ENCODE measurements around the gene GTPBP1.

Gene GTPBP1

DNA sequence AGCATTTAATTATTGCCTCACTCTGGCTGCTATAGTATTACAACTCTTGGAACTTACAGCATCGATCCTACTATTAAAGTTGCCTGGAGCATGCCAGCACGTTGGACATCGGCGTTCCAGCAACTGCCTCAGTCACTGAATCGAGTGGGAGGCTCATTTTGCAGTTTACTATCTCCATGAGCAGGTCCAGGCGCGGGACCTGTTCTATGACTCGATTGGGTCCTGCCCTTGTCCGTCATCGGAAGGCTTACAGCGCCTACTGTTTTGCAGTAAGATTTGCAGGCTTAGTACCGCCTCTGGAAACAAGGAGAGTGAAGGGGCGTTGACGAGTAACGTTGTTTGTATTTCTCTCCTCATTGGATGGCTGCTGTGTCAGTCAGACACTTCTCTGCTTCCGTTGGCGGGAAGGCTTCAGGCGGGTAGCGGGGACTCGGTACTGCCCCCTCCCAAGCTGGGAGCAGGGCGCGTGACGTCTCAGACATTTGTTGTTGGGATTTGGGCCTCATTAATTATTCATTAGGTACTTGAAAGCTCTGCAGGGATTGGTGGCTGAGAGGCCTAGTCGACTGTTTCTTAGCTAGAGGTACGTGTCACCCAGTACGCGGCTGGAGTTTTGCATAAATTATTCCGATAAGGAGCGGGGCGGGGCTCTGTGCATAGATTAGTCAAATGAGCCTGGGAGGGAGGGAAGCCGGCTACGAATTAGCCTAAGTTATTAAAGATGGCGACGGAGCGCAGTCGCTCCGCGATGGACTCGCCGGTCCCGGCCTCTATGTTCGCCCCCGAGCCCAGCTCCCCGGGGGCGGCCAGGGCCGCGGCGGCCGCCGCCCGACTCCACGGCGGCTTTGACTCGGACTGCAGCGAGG is at the start of gene GTPBP1:
GTPBP1 (plus strand) TSS at position 710 of the 866 bp plus-strand sequence; CDS start at position 722, 12 bp downstream.
- DNase-seq (ENCODE audit: extremely low read depth in 1 of 2, low read depth in 1 of 2) = peak; percentile 89 to 96

- DNase-seq (ENCODE audit: extremely low read depth in 1 of 2, low read depth in 1 of 2) = peak; percentile 57 to 85
These were observed 49.3 kb upstream of the GTPBP1 start, which contains the start of the genes CBY1 and FAM227A for GRCh38 chr22:38656256-38657044. CBY1 (plus strand) TSS chr22:38656638; CDS start chr22:38668055, 11,417 bp downstream. FAM227A (minus strand) TSS chr22:38656392; CDS start chr22:38650168, 6,224 bp downstream.

DNA sequence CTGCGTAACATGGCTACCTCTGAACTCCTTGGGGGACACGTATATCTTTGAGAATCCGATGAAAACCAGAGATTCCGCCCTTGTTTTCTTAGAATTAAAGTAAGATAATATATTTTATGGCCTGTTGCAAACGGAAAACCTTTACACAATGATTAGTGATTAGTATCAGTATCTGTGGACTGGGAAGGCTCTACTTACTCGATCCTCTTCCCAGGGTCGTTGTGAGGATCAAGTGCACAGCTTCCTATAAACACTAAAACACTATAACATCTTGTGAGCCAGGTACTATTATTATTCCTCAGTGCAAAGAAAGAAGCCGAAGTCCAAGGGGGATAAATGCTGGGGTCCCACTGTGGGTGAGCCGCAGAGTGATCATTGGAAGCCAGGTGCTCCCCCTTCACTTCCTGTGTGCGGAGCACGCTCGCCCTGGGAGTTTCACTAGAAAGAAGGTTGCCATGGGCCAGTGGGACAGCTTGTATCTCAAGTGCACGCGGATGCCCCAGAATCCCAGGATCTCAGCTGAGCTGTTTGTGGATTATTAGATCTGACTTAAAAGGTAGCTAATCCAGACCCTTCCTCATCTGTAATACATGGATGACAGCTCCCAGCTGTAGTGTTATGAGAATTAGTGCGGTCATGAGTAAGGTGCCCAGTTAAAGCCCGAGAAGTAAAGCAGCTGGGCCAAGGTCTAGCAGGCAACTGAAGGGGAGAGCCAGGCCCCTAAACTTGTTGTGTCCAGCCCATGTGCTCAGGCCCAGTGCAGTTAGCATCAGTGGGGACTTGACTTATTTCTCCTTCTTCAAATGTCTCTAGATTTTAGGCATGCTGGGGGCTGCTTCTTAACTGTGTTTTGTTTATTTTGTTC is 48.5 kb upstream of the GTPBP1 start:
- DNase-seq (ENCODE audit: extremely low read depth in 1 of 2, low read depth in 1 of 2) = no peak

DNA sequence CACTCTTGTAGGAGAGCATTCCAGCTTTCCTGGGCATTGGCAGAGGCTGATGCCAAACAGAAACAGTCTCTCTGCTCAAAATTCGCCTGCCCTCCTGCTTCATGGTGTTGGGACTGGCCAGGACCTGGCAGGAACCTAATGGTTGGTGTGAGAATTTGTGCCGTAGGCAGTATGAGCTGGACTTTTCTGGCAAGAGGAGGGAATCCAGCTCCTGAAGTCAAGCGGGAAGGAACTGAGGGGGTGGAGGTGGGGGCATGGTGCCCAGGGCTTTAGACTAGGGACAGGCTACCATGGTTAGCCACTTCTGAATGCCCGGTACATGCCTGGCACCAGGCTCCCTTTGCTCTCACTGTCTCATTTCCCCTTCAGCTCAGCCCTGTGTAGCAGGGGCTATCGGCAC is 30.9 kb upstream of the GTPBP1 start:
- DNase-seq (ENCODE audit: extremely low read depth in 1 of 2, low read depth in 1 of 2) = no peak

DNA sequence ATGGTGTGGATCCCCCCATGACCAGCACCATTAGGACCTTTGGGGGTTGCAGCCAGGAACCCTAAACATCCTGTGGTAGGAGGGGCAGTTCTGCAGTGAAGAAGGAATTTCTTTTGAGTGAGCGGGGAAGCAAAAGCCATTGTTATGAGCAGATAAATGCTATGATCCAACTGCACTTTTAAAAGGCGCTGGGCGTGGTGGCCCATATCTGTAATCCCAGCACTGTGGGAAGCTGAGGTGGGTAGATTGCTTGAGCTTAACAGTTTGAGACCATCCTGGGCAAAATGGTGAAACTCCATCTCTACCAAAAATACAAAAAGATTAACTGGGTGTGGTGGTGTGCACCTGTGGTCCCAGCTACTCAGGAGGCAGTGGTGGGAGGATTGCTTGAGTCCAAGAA is 29.9 kb upstream of the GTPBP1 start:
- DNase-seq (ENCODE audit: extremely low read depth in 1 of 2, low read depth in 1 of 2) = no peak

DNA sequence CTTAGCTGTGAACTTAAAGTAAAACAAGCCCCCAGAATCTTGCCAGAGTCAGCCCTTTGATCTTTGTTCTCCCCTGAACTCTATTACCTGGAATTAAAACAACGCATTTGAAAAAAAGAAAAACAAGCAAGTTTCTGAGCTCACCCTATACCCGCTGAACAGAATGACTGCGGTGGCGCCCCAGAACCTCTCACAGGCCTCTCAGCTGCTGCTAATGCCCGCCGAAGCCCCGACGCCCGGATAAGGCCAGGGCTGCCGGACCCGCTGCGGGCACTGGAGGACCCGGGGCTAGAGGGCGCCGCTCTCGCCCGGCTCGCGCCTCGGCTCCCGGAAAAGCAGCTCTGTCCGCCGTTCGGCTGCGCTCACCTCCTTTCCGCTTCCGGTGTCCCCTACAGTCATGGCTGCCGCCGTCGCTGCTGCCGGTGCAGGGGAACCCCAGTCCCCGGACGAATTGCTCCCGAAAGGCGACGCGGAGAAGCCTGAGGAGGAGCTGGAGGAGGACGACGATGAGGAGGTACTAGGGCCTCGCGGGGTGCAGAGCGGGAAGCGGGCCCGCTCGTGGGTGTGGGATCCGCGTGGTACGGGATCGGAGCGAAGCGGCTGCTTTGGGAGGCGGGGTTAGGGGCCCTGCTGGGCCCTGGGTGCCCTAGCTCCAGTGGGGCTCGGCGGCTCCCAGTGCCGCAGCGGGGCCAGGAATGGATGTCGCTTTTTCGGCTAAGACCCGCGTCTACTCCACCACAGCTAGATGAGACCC is 24.0 kb upstream of the GTPBP1 start, which contains the start of gene TOMM22:
TOMM22 (plus strand) TSS at position 376 of the 754 bp plus-strand sequence; CDS start at position 398, 22 bp downstream.
- DNase-seq (ENCODE audit: extremely low read depth in 1 of 2, low read depth in 1 of 2) = peak; percentile 49 to 71

DNA sequence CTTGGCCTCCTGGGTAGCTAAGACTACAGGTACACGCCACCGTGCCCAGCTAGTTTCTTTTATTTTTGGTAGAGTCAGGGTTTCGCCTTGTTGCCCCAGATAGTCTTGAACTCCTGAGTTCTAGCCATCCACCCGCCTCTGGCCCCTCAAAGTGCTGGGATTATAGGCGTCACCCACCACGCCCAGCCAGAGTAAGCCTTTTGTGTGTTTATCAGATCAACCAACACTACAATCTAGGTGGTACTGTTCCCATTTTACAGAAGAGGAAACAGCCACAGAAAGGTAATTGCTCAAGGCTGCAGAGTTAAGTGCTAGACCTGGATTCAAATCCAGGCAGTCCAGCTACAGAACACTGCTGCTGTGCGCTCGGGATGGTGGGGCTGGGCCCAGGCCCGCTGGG is 20.8 kb upstream of the GTPBP1 start:
- DNase-seq (ENCODE audit: extremely low read depth in 1 of 2, low read depth in 1 of 2) = no peak

DNA sequence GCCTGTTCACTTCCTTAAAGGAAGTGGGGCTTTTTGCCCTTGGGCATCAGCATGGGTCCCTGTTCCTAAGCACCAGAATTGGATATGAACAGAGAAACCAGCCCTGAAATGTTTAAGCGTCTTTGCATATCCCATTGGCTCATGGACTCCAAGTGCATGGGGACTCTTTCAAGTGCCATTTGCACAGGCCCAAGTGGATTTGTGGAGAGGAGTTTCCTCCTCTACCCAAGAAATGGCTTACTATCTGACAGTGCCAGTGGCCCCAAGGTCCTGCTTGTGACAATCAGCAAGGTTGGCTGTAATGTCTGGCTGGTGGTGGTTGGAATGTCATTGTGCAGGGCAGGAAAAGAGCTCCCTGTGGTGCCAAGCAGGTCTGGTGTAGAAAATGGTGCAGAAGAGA is 20.0 kb upstream of the GTPBP1 start:
- no peak for DNase-seq (ENCODE audit: extremely low read depth in 1 of 2, low read depth in 1 of 2)

DNA sequence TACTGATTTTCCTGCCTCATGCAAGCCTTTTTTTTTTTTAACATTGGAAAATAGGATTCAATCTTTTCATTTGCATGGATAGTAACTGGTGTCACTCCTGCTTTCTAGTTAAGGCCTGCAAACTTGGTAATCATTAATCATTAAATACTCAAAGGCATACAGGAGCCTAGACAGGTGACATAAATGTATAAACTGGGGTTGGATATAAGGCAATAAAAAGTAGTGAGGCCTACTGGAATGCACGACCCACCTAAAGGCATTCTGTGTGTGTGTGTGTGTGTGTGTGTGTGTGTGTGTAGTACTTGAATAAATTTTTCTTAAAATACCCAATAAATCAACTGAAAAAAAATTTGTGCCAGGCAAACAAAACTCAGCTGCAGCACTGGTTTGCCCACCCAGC is 16.1 kb upstream of the GTPBP1 start:
- DNase-seq (ENCODE audit: extremely low read depth in 1 of 2, low read depth in 1 of 2) = no peak

GRCh38 chr22:38694049-38694448 is 11.7 kb upstream of the GTPBP1 start:
- no peak for DNase-seq (ENCODE audit: extremely low read depth in 1 of 2, low read depth in 1 of 2)

- no peak for DNase-seq (ENCODE audit: extremely low read depth in 1 of 2, low read depth in 1 of 2)
These were observed 10.8 kb upstream of the GTPBP1 start for GRCh38 chr22:38694940-38695339.

DNA sequence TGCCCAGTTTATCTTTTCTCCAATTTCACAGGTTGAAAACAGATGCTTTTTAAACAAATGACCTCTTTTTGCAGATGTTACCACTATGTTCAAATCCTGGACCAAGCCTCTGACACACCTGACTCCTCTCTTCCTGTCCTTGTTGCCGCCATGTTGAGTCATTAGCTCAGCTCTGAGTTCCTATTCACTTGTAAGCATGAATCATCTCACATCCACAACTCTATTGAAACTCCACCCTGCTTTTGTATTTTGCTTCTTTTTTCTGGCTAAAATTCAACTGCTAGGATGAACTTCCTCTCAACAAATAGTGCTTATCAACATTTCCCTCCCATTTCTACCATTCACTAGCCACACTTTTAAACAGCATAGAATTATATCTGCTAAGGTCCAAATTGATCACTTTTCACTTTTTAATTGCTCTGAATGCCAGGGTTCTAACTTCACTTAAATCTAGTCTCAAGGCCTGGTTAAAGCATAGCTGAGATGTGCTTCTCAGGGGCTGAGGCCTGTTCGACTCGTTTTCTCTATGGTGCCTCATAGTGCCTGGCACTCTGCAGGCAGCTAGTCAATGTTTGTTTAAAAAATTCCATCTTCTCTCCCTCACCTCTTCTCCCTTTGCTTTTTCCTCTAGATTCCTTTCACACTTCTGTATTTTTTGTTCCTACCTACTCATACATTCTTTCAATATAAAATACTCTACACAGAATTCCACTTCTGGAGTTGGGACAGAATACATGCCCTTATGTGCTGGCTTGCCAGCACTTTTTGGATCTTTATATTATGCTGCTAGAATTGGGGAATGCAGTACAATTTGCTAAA is 8.9 kb upstream of the GTPBP1 start:
- no peak for DNase-seq (ENCODE audit: extremely low read depth in 1 of 2, low read depth in 1 of 2)

GRCh38 chr22:38697425-38698089 is 8.2 kb upstream of the GTPBP1 start:
- no peak for DNase-seq (ENCODE audit: extremely low read depth in 1 of 2, low read depth in 1 of 2)

GRCh38 chr22:38698407-38699094 is 7.2 kb upstream of the GTPBP1 start:
- DNase-seq (ENCODE audit: extremely low read depth in 1 of 2, low read depth in 1 of 2) = no peak

DNA sequence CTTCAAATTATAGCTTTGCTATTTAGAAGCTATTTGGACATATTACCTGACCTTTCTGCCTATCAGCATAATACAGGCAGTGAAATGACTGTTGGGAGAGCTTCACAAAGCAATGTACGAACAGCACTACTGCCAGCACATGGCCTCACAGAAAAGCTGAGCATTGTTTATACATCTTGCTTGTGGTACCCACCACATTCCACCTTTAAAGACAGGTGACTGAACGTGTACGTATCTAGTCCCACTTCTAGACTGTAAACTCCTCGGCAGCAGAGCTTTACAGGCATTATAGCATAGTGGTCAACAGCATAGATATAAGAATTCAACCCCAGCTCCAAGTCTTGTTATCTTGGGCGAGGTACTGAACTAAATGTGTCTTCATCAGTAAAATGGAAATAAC is 6.6 kb upstream of the GTPBP1 start:
- DNase-seq (ENCODE audit: extremely low read depth in 1 of 2, low read depth in 1 of 2) = no peak

GRCh38 chr22:38699784-38700183 is 6.0 kb upstream of the GTPBP1 start:
- DNase-seq (ENCODE audit: extremely low read depth in 1 of 2, low read depth in 1 of 2) = no peak

DNA sequence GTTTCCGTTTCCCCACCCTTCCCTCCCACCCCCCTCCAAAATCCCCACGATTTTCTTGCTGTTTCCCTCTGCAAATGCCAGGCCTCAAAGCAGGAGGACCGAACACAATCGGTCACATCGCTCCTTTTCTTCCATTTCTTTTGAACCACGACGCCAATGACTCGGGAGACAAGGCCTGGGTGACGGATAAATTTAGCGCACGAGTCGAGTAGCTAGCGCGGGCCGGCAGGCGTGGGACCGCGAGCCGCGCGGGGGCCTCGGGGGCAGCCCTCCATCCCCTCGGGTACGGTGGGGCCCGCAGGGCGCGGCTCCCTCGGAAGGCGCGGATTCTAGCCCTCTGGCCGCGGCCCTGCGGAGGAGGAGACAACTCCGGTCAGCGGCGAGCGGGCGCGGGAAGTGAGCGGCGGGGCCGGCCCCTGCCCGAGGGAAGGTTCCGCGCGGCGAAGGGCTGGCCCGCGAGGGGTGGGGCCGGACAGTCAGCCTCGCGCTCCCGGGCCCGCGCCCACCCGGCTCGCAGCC is 5.4 kb upstream of the GTPBP1 start:
- no peak for DNase-seq (ENCODE audit: extremely low read depth in 1 of 2, low read depth in 1 of 2)

Measured in activated CD8-positive, alpha-beta memory T cell treated with anti-CD3 and anti-CD28 coated beads for 1 hour (primary cell).